HG02870 (cell line): ENCODE measurements around the gene TAF5L.
"Not testable (repeated sequence)": the region's sequence is repeated elsewhere in the genome, so short reads cannot be mapped to it uniquely, and the experiment has no call there.

Source experiments
- ATAC-seq: cut with Tn5 transposase; IDR thresholded peaks from one replicate; pipeline ENCODE4 v1.9.1; 2021; ENCODE audit warnings: mild to moderate bottlenecking, moderate library complexity; ENCODE audit not compliant: unreplicated experiment

TAF5L gene

GRCh38 chr1:229572286-229572685, 53.6 kb downstream of the TAF5L start:
- ATAC-seq: no peak

GRCh38 chr1:229570891-229571516, 54.9 kb downstream of the TAF5L start:
- ATAC-seq: no peak

- no peak for ATAC-seq
Measured at GRCh38 chr1:229570305-229570704, 55.6 kb downstream of the TAF5L start.

- no peak for ATAC-seq
Measured at GRCh38 chr1:229567109-229567868, 58.6 kb downstream of the TAF5L start.

- ATAC-seq: no peak
Measured at GRCh38 chr1:229563701-229564100, 62.2 kb downstream of the TAF5L start.

- no peak for ATAC-seq
Measured at GRCh38 chr1:229563241-229563640, 62.7 kb downstream of the TAF5L start.

- ATAC-seq: no peak
Measured at GRCh38 chr1:229562686-229563085, 63.2 kb downstream of the TAF5L start.

- no peak for ATAC-seq
Measured at GRCh38 chr1:229561141-229561540, 64.8 kb downstream of the TAF5L start.

GRCh38 chr1:229560124-229560523, 65.8 kb downstream of the TAF5L start:
- ATAC-seq: not testable (repeated sequence)

- ATAC-seq: not testable (repeated sequence)
Measured at GRCh38 chr1:229559336-229559801, 66.6 kb downstream of the TAF5L start.

- peak; percentile 78 for ATAC-seq
Measured at GRCh38 chr1:229558460-229559335, 67.2 kb downstream of the TAF5L start, which contains the start of gene ABCB10. Gene ABCB10, minus strand, starts transcription at chr1:229558707. Its CDS starts 55 bp downstream, at chr1:229558652.

- peak; percentile 28 for ATAC-seq
Measured at GRCh38 chr1:229557913-229558414, 68.0 kb downstream of the TAF5L start.

GRCh38 chr1:229557200-229557850, 68.6 kb downstream of the TAF5L start:
- ATAC-seq: no peak

GRCh38 chr1:229554886-229555621, 70.9 kb downstream of the TAF5L start:
- ATAC-seq: no peak

- no peak for ATAC-seq
Measured at GRCh38 chr1:229553621-229554130, 72.2 kb downstream of the TAF5L start.

GRCh38 chr1:229552732-229553131, 73.2 kb downstream of the TAF5L start:
- no peak for ATAC-seq

GRCh38 chr1:229550812-229551567, 74.9 kb downstream of the TAF5L start:
- no peak for ATAC-seq

GRCh38 chr1:229547542-229547941, 78.4 kb downstream of the TAF5L start:
- ATAC-seq: no peak

- ATAC-seq: no peak
Measured at GRCh38 chr1:229544587-229544986, 81.3 kb downstream of the TAF5L start.
